ENCODE data around the gene MYBPHL. TPM values are rescaled to one million over a fixed set of nuclear protein-coding genes. Genes with fewer than 3 reads are reported as not detected.

The MYBPHL gene
- total and polyA plus RNA-seq, 2 experiments from 2014 or later: not detected

- Histone ChIP-seq H3K79me2 (replicated peaks; ENCODE audit: insufficient read depth) (peaks cover 19% of the 10 kb centered on the region; the same call in 1 of the 2 replicates), H3F3A (replicated peaks; ENCODE audit: low read depth) (no peaks in the 10 kb centered on the region), H2AFZ (no peak overlapping the region), H3K9me2 (ENCODE audit: insufficient read depth) (no peaks in the 10 kb centered on the region), H3K36me3 (ENCODE audit: insufficient read depth) (no peaks in the 10 kb centered on the region; the same call in 1 of the 2 replicates), H3K27me3 (ENCODE audit: insufficient read depth) (peaks cover 5% of the 10 kb centered on the region), H4K20me1 (replicated peaks; ENCODE audit: insufficient read depth) (no peaks in the 10 kb centered on the region; the same call in 1 of the 2 replicates), H3K4me1 (ENCODE audit: insufficient read depth) (peaks cover 27% of the 10 kb centered on the region), H3K27ac (ENCODE audit: low read depth) (no peak overlapping the region), H3K4me3 (no peak overlapping the region), H3K4me2 (peak overlapping the region; percentile 64)
- TF ChIP-seq JUNB (IDR thresholded peaks at IDR 0.05; ENCODE audit: unreplicated experiment) (no peak), NANOG (IDR thresholded peaks at IDR 0.05; ENCODE audit: borderline replicate concordance) (no peak), CTCF (conservative IDR thresholded peaks at IDR 0.05; ENCODE audit: low read depth in 2 of 2) (peak in 1 of 2 experiments; percentile 12; a peak in 1 of 4 replicates)
- ATAC-seq (peak; percentile 66), DNase-seq (ENCODE audit: low spot score) (peak; percentile 55)
- H3K9me3 Mint-ChIP-seq: peaks cover 17% of the 10 kb centered on the region; the same call in 2 of the 3 replicates
- H3K4me1 Mint-ChIP-seq: peaks cover 38% of the 10 kb centered on the region
- peak overlapping the region; percentile 23; the same call in 1 of the 3 replicates for H3K4me3 Mint-ChIP-seq
- H3K36me3 Mint-ChIP-seq (ENCODE audit: low read depth): peaks cover 28% of the 10 kb centered on the region
- no peak overlapping the region for H3K27ac Mint-ChIP-seq
- H3K27me3 Mint-ChIP-seq (ENCODE audit: insufficient read depth, low read depth, poor library complexity): peaks cover 24% of the 10 kb centered on the region
Observed at GRCh38 chr1:109255097-109255651, 51.6 kb downstream of the MYBPHL start.

GRCh38 chr1:109254621-109255096 lies 52.2 kb downstream of the MYBPHL start:
- H3K4me1 ChIP-seq (ENCODE audit: insufficient read depth): peaks cover 28% of the 10 kb centered on the region
- Mint-ChIP-seq H3K4me1 (peaks cover 34% of the 10 kb centered on the region), H3K27me3 (ENCODE audit: insufficient read depth, low read depth, poor library complexity) (peaks cover 24% of the 10 kb centered on the region), H3K9me3 (peaks cover 17% of the 10 kb centered on the region; the same call in 2 of the 3 replicates), H3K4me3 (no peak overlapping the region), H3K36me3 (ENCODE audit: low read depth) (peaks cover 28% of the 10 kb centered on the region), H3K27ac (no peak overlapping the region)
- no peaks in the 10 kb centered on the region; the same call in 1 of the 2 replicates for H4K20me1 ChIP-seq (replicated peaks; ENCODE audit: insufficient read depth)
- TF ChIP-seq JUNB (IDR thresholded peaks at IDR 0.05; ENCODE audit: unreplicated experiment) (no peak), CTCF (conservative IDR thresholded peaks at IDR 0.05; ENCODE audit: low read depth in 2 of 2) (no peak), REST (IDR thresholded peaks at IDR 0.05; ENCODE audit: unreplicated experiment) (no peak), STAT1 (IDR thresholded peaks at IDR 0.05; ENCODE audit: unreplicated experiment) (no peak)
- peak overlapping the region; percentile 64 for H3K4me2 ChIP-seq
- H3K79me2 ChIP-seq (replicated peaks; ENCODE audit: insufficient read depth): peaks cover 19% of the 10 kb centered on the region; the same call in 1 of the 2 replicates
- no peak overlapping the region for H3K27ac ChIP-seq (ENCODE audit: low read depth)
- H2AFZ ChIP-seq: no peak overlapping the region
- ATAC-seq (no peak; the same call in 2 of the 3 replicates), DNase-seq (ENCODE audit: low spot score) (no peak)
- H3K4me3 ChIP-seq: no peak overlapping the region
- H3K27me3 ChIP-seq (ENCODE audit: insufficient read depth): peaks cover 7% of the 10 kb centered on the region
- H3F3A ChIP-seq (replicated peaks; ENCODE audit: low read depth): no peaks in the 10 kb centered on the region
- H3K36me3 ChIP-seq (ENCODE audit: insufficient read depth): no peaks in the 10 kb centered on the region; the same call in 1 of the 2 replicates
- H3K9me2 ChIP-seq (ENCODE audit: insufficient read depth): no peaks in the 10 kb centered on the region

Data from GM23338 (cell line).